Left hindlimb (tissue), 1 donor: ENCODE data around the gene HNRNPUL2.
"Not testable (repeated sequence)": the region's sequence is repeated elsewhere in the genome, so short reads cannot be mapped to it uniquely, and the experiment has no call there.

Experiments used
- DNase-seq: peaks from one replicate; pipeline ENCODE4 v3.0.0-alpha.2; 2018

The HNRNPUL2 gene

GRCh38 chr11:62702246-62702645 is 25.0 kb downstream of the HNRNPUL2 start:
- DNase-seq, result no peak

GRCh38 chr11:62694455-62695167 is 32.6 kb downstream of the HNRNPUL2 start:
- DNase-seq, result peak; percentile 69

GRCh38 chr11:62693624-62694023 is 33.6 kb downstream of the HNRNPUL2 start:
- not testable (repeated sequence) for DNase-seq

- DNase-seq, result peak; percentile 87
Measured at GRCh38 chr11:62689421-62690183, 37.7 kb downstream of the HNRNPUL2 start, which contains the start of gene LRRN4CL. Gene LRRN4CL, minus strand, starts transcription at chr11:62689530. Its CDS starts 1,022 bp downstream, at chr11:62688508.

GRCh38 chr11:62688491-62688890 is 38.8 kb downstream of the HNRNPUL2 start:
- DNase-seq, result no peak

- no peak for DNase-seq
Measured at GRCh38 chr11:62687508-62688396, 39.5 kb downstream of the HNRNPUL2 start.

GRCh38 chr11:62682518-62682917 is 44.7 kb downstream of the HNRNPUL2 start:
- DNase-seq, result no peak

GRCh38 chr11:62680825-62681240 is 46.4 kb downstream of the HNRNPUL2 start:
- DNase-seq, result peak; percentile 51

GRCh38 chr11:62678770-62679696 is 48.2 kb downstream of the HNRNPUL2 start, which contains the start of gene UBXN1:
Gene UBXN1, minus strand, starts transcription at chr11:62679073. Its CDS starts 150 bp downstream, at chr11:62678923.
- DNase-seq, result peak; percentile 95

- no peak for DNase-seq
Measured at GRCh38 chr11:62678433-62678769, 48.9 kb downstream of the HNRNPUL2 start.

- no peak for DNase-seq
Measured at GRCh38 chr11:62677714-62678113, 49.5 kb downstream of the HNRNPUL2 start.

- DNase-seq, result no peak
Measured at GRCh38 chr11:62677156-62677555, 50.1 kb downstream of the HNRNPUL2 start.

- no peak for DNase-seq
Measured at GRCh38 chr11:62676698-62677097, 50.6 kb downstream of the HNRNPUL2 start.

- not testable (repeated sequence) for DNase-seq
Measured at GRCh38 chr11:62675415-62675814, 51.8 kb downstream of the HNRNPUL2 start.

- DNase-seq, result no peak
Measured at GRCh38 chr11:62673196-62673525, 54.1 kb downstream of the HNRNPUL2 start.

GRCh38 chr11:62671608-62672389 is 55.5 kb downstream of the HNRNPUL2 start, which contains the start of the genes LBHD1 and UQCC3:
Gene LBHD1, minus strand, starts transcription at chr11:62672267. Its CDS starts 2,236 bp downstream, at chr11:62670031.
Gene UQCC3, plus strand, starts transcription at chr11:62671673. Its CDS starts 73 bp downstream, at chr11:62671746.
- DNase-seq, result peak; percentile 89

GRCh38 chr11:62671236-62671607 is 56.0 kb downstream of the HNRNPUL2 start:
- DNase-seq, result no peak

GRCh38 chr11:62669420-62670161 is 57.7 kb downstream of the HNRNPUL2 start:
- DNase-seq, result peak; percentile 13

GRCh38 chr11:62667460-62667859 is 59.8 kb downstream of the HNRNPUL2 start:
- DNase-seq, result no peak

- no peak for DNase-seq
Measured at GRCh38 chr11:62666259-62666926, 60.9 kb downstream of the HNRNPUL2 start.
